GM23248 (cell line): ENCODE data around the gene CDK15.

Experiments
- EZH2 ChIP-seq: fragments of 200-600 bp; sonication (generic); IDR thresholded peaks from 2 replicates; pipeline ENCODE4 v1.6.1; 2018; ENCODE audit warnings: antibody characterized with exemption, mild to moderate bottlenecking; ENCODE audit not compliant: insufficient read depth, poor library complexity, severe bottlenecking
- EZH2phosphoT487 ChIP-seq: fragments of 200-600 bp; sonication (generic); IDR thresholded peaks from 2 replicates; pipeline ENCODE4 v1.6.1; 2018; ENCODE audit warnings: antibody characterized with exemption, moderate library complexity, mild to moderate bottlenecking, low read depth; ENCODE audit not compliant: insufficient read depth

GRCh38 chr2:201761101-201761500 is 45.2 kb upstream of the CDK15 start:
- TF ChIP-seq EZH2phosphoT487 (no peak), EZH2 (no peak)
